AG04450 (cell line): ENCODE results near the gene KRT37. TPM values are rescaled to one million over a fixed set of nuclear protein-coding genes. Genes with fewer than 3 reads are reported as not detected.

Experiments used
- CTCF ChIA-PET: fragments of 300-600, 350-600 bp; formaldehyde crosslinking; extraction: SDS; loops from one replicate; lab custom pipeline; 2022; ENCODE audit warnings: antibody characterized with exemption, inconsistent platforms; lab: Charles Lee
- POLR2A ChIA-PET: fragments of 350-600 bp; formaldehyde crosslinking; extraction: SDS; loops from one replicate; lab custom pipeline; 2021; ENCODE audit warnings: antibody characterized with exemption, inconsistent platforms; lab: Yijun Ruan, JAX
- DNase-seq: peaks from one replicate; pipeline ENCODE4 v3.0.0-alpha.2; 2011; ENCODE audit warnings: low read depth, low spot score
- H3K27ac ChIP-seq: one replicate; pipeline ENCODE4 v1.5.1; 2012; ENCODE audit warnings: low read depth, low read length, control low read depth
- H3K27me3 ChIP-seq: one replicate; pipeline ENCODE4 v1.6.0; 2012; ENCODE audit warnings: low read length; ENCODE audit not compliant: control insufficient read depth, insufficient read depth
- H3K4me3 ChIP-seq: 2 replicates; pipeline ENCODE4 v1.5.1; 2011; ENCODE audit warnings: mild to moderate bottlenecking, low read depth, low read length, control low read depth
- H3K9me3 ChIP-seq: 2 replicates; pipeline ENCODE4 v1.5.1; 2012; ENCODE audit warnings: low read length; ENCODE audit not compliant: control insufficient read depth, insufficient read depth
- CTCF ChIP-seq: IDR thresholded peaks from 2 replicates; pipeline ENCODE4 v1.5.1; 2011; ENCODE audit warnings: low read depth, low read length, control low read depth, inconsistent platforms
- polyA minus RNA-seq: library from RNA; depleted of rRNA, polyadenylated mRNA; stranded (reverse); fragments of >200 nt; gene quantifications from 2 replicates; pipeline ENCODE4 v1.2.3, GENCODE V29; 2011; rRNA and poly(A)+ RNA removed
- polyA plus RNA-seq: library from polyadenylated mRNA; depleted of rRNA; stranded (reverse); fragments of >200 nt; gene quantifications from 2 replicates; pipeline ENCODE4 v1.2.3, GENCODE V29; 2011; rRNA removed

KRT37 gene
- polyA plus RNA-seq (not detected in 2 replicates), polyA minus RNA-seq (not detected in 2 replicates)

GRCh38 chr17:41424111-41424635 is at the start of gene KRT37:
TSS of gene KRT37 (minus strand) at chr17:41424585. CDS start at chr17:41424523, 62 bp downstream.
- CTCF ChIA-PET = no interaction called here

GRCh38 chr17:41468346-41468745 is 44.0 kb upstream of the KRT37 start:
- Histone ChIP-seq H3K9me3 (peaks cover 25% of the 10 kb centered on the region), H3K4me3 (no peak overlapping the region), H3K27me3 (peaks cover 11% of the 10 kb centered on the region), H3K27ac (no peak overlapping the region)
- TF ChIP-seq CTCF = no peak
- DNase-seq = no peak
- ChIA-PET CTCF (no interaction called here), POLR2A (interaction anchor here (0.5 kb wide), 1 partner anchor 287 kb away, joined by 3 read pairs; no protein-coding TSS in a partner anchor)

More at GRCh38 chr17:41424111-41424635, at the start of gene KRT37:
- Histone ChIP-seq H3K27ac (no peak within 1 kb of the TSS), H3K27me3 (peaks cover 5% of the 10 kb centered on the region), H3K9me3 (peaks cover 6% of the 10 kb centered on the region; the same call in 1 of the 2 replicates), H3K4me3 (no peak within 1 kb of the TSS)
- no peak for DNase-seq
- no peak for TF ChIP-seq CTCF
- POLR2A ChIA-PET = no interaction called here

GRCh38 chr17:41467561-41467960 is 43.2 kb upstream of the KRT37 start:
- no peak for TF ChIP-seq CTCF
- Histone ChIP-seq H3K4me3 (no peak overlapping the region), H3K27ac (no peak overlapping the region), H3K27me3 (peaks cover 11% of the 10 kb centered on the region), H3K9me3 (peaks cover 24% of the 10 kb centered on the region)
- POLR2A ChIA-PET = no interaction called here
- no peak for DNase-seq
- CTCF ChIA-PET = interaction anchor here (0.6 kb wide), 1 partner anchor 195 kb away, joined by 4 read pairs; no protein-coding TSS in a partner anchor

GRCh38 chr17:41466988-41467387 is 42.6 kb upstream of the KRT37 start, which contains the start of gene KRT32:
TSS of gene KRT32 (minus strand) at chr17:41467386. CDS start at chr17:41467325, 61 bp downstream.
- ChIA-PET POLR2A (no interaction called here), CTCF (interaction anchor here (0.6 kb wide), 1 partner anchor 196 kb away, joined by 4 read pairs; no protein-coding TSS in a partner anchor)
- DNase-seq = no peak
- Histone ChIP-seq H3K9me3 (peaks cover 19% of the 10 kb centered on the region), H3K4me3 (no peak within 1 kb of the TSS), H3K27ac (no peak within 1 kb of the TSS), H3K27me3 (peaks cover 9% of the 10 kb centered on the region)
- no peak for TF ChIP-seq CTCF

- no peak for TF ChIP-seq CTCF
- ChIA-PET POLR2A (no interaction called here), CTCF (no interaction called here)
- Histone ChIP-seq H3K4me3 (no peak overlapping the region), H3K27me3 (peaks cover 10% of the 10 kb centered on the region), H3K27ac (peak overlapping the region; percentile 48), H3K9me3 (peaks cover 16% of the 10 kb centered on the region)
- DNase-seq = peak; percentile 39
Observed at GRCh38 chr17:41464682-41465081, 40.3 kb upstream of the KRT37 start.
